ENCODE data around the gene VRK1.
"Not testable (repeated sequence)": the region's sequence is repeated elsewhere in the genome, so short reads cannot be mapped to it uniquely, and the experiment has no call there.

VRK1 gene

DNA sequence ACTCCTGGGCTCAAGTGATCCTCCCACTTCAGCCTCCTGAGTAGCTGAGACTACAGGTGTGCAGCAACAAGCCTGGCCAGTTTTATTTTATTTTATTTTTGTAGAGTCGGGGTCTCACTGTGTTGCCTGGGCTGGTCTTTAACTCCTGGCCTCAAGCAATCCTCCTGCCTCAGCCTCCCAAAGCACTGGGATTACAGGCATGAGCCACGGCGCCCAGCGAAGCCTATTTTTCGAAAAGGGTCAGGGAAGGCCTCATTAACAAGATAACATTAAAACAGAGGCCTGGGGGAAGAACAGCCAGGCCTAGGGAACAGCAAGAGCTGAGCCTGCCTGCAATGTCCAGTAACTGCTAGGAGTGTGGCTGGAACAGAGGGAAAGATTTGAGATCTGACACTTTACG, 36.1 kb upstream of the VRK1 start:
- Histone ChIP-seq H3K9me3 (ENCODE audit: control insufficient read depth in 1 of 2, low read length in 2 of 2) (no peaks in the 10 kb centered on the region), H3K36me3 (ENCODE audit: control insufficient read depth in 1 of 2, insufficient read depth in 2 of 2, low read length in 2 of 2) (no peaks in the 10 kb centered on the region), H3K4me3 (ENCODE audit: low read depth in 1 of 2, low read length in 2 of 2) (no peak overlapping the region), H3K9ac (ENCODE audit: low read depth in 1 of 2, low read length in 2 of 2) (no peak overlapping the region), H3K27me3 (ENCODE audit: control insufficient read depth in 1 of 2, insufficient read depth in 2 of 2, low read length in 2 of 2) (peaks cover 0 to 10% of the 10 kb centered on the region in 2 donors), H3K4me1 (ENCODE audit: control insufficient read depth in 1 of 2, insufficient read depth in 2 of 2, low read length in 2 of 2) (no peaks in the 10 kb centered on the region), H3K27ac (ENCODE audit: low read depth, low read length) (no peak overlapping the region)

DNA sequence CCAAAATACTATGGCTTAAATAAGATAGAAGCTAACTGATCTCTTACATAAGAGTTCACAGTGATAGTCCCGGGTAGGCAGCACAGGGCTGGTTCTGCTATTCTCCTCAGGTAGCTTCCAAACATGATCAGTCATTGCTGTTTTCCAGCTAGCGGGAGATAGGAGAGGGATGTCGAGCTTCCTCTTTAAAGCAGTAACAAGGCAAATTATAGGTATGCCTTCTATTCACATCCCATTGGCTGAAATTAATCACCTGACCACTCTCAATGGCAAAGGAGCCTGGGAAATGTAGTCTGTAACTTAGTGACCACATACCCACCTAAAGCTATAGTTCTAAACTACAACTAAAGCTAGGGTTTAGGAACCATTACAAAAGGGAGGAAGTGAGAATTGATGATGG, 34.5 kb upstream of the VRK1 start:
- Histone ChIP-seq H3K9me3 (ENCODE audit: control insufficient read depth in 1 of 2, low read length in 2 of 2) (no peaks in the 10 kb centered on the region), H3K4me3 (ENCODE audit: low read depth in 1 of 2, low read length in 2 of 2) (no peak overlapping the region), H3K9ac (ENCODE audit: low read depth in 1 of 2, low read length in 2 of 2) (no peak overlapping the region), H3K27ac (ENCODE audit: low read depth, low read length) (no peak overlapping the region), H3K4me1 (ENCODE audit: control insufficient read depth in 1 of 2, insufficient read depth in 2 of 2, low read length in 2 of 2) (no peaks in the 10 kb centered on the region), H3K27me3 (ENCODE audit: control insufficient read depth in 1 of 2, insufficient read depth in 2 of 2, low read length in 2 of 2) (peaks cover 0 to 3% of the 10 kb centered on the region in 2 donors), H3K36me3 (ENCODE audit: control insufficient read depth in 1 of 2, insufficient read depth in 2 of 2, low read length in 2 of 2) (no peaks in the 10 kb centered on the region)

DNA sequence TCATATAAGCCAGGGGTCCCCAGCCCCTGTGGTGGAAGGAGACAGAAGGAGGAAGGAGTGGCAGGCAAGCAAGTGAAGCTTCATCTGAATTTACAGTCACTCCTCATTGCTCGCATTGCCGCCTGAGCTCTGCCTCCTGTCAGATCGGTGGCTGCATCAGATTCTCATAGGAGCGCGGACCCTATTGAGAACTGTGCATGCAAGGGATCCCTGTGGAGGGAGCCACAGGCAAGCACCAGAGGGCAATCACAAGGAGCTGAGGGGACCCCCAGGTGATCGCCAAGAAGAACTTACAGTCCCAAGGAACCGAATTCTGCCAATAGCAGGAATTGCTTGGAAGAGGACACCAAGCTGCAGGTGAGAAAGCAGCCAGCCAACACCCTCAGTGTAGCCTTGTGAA, 33.2 kb upstream of the VRK1 start:
- H3K4me1 ChIP-seq (ENCODE audit: control insufficient read depth in 1 of 2, insufficient read depth in 2 of 2, low read length in 2 of 2), result no peaks in the 10 kb centered on the region
- no peaks in the 10 kb centered on the region for H3K9me3 ChIP-seq (ENCODE audit: control insufficient read depth in 1 of 2, low read length in 2 of 2)
- no peak overlapping the region for H3K27ac ChIP-seq (ENCODE audit: low read depth, low read length)
- H3K27me3 ChIP-seq (ENCODE audit: control insufficient read depth in 1 of 2, insufficient read depth in 2 of 2, low read length in 2 of 2), result no peaks in the 10 kb centered on the region
- H3K9ac ChIP-seq (ENCODE audit: low read depth in 1 of 2, low read length in 2 of 2), result no peak overlapping the region
- H3K36me3 ChIP-seq (ENCODE audit: control insufficient read depth in 1 of 2, insufficient read depth in 2 of 2, low read length in 2 of 2), result no peaks in the 10 kb centered on the region
- no peak overlapping the region for H3K4me3 ChIP-seq (ENCODE audit: low read depth in 1 of 2, low read length in 2 of 2)

DNA sequence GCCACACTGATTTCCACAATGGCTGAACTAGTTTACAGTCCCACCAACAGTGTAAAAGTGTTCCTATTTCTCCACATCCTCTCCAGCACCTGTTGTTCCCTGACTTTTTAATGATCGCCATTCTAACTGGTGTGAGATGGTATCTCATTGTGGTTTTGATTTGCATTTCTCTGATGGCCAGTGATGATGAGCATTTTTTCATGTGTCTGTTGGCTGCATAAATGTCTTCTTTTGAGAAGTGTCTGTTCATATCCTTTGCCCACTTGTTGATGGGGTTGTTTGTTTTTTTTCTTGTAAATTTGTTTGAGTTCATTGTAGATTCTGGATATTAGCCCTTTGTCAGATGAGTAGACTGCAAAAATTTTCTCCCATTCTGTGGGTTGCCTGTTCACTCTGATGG, 32.0 kb upstream of the VRK1 start:
- not testable (repeated sequence) for H3K36me3 ChIP-seq (ENCODE audit: control insufficient read depth in 1 of 2, insufficient read depth in 2 of 2, low read length in 2 of 2); H3K9me3 ChIP-seq (ENCODE audit: control insufficient read depth in 1 of 2, low read length in 2 of 2); H3K4me3 ChIP-seq (ENCODE audit: low read depth in 1 of 2, low read length in 2 of 2); H3K4me1 ChIP-seq (ENCODE audit: control insufficient read depth in 1 of 2, insufficient read depth in 2 of 2, low read length in 2 of 2); H3K27ac ChIP-seq (ENCODE audit: low read depth, low read length); H3K27me3 ChIP-seq (ENCODE audit: control insufficient read depth in 1 of 2, insufficient read depth in 2 of 2, low read length in 2 of 2); H3K9ac ChIP-seq (ENCODE audit: low read depth in 1 of 2, low read length in 2 of 2)

DNA sequence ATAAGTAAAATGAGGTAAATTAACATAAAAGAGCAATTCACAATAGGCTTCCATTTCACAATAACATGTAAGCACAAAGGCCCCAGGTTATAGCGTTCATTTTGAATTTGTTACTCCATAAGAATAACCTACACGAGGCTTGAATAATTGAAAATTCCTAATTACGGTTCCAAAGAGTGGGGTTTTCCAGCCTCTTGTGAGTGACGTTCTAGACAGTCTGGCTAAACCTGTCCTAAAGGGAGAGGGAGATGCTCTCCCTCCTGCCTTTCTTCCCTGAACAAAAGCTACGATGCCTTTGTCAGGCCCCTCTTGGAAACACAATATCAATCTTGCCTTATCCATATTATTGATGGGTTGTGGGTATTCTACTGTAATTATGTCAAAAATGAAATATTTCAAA, 24.3 kb upstream of the VRK1 start:
- Histone ChIP-seq H3K4me1 (ENCODE audit: control insufficient read depth in 1 of 2, insufficient read depth in 2 of 2, low read length in 2 of 2) (no peaks in the 10 kb centered on the region), H3K9me3 (ENCODE audit: control insufficient read depth in 1 of 2, low read length in 2 of 2) (no peaks in the 10 kb centered on the region), H3K4me3 (ENCODE audit: low read depth in 1 of 2, low read length in 2 of 2) (no peak overlapping the region), H3K9ac (ENCODE audit: low read depth in 1 of 2, low read length in 2 of 2) (no peak overlapping the region), H3K27ac (ENCODE audit: low read depth, low read length) (no peak overlapping the region), H3K36me3 (ENCODE audit: control insufficient read depth in 1 of 2, insufficient read depth in 2 of 2, low read length in 2 of 2) (no peaks in the 10 kb centered on the region), H3K27me3 (ENCODE audit: control insufficient read depth in 1 of 2, insufficient read depth in 2 of 2, low read length in 2 of 2) (peaks cover 0 to 4% of the 10 kb centered on the region in 2 donors)

DNA sequence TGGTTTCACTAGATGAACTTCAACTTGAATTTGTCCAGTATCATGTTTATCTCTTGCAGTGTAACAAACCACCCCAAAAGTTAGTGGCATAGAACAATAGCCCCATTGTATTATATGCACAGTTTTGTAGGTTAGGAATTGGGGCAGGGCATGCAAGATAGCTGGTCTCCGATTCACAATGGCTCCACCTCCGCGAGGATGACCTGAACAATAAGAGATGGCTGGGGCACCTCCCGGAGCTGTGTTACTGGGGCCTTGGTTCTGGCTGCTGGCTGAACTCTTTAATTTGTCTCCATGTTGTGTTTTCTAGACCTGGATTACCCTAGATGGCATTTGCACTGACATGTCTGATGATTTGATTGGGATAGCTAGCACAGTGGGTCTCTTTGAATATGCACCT, 20.4 kb upstream of the VRK1 start:
- Histone ChIP-seq H3K9me3 (ENCODE audit: control insufficient read depth in 1 of 2, low read length in 2 of 2) (no peaks in the 10 kb centered on the region), H3K9ac (ENCODE audit: low read depth in 1 of 2, low read length in 2 of 2) (no peak overlapping the region), H3K36me3 (ENCODE audit: control insufficient read depth in 1 of 2, insufficient read depth in 2 of 2, low read length in 2 of 2) (no peaks in the 10 kb centered on the region), H3K4me3 (ENCODE audit: low read depth in 1 of 2, low read length in 2 of 2) (no peak overlapping the region), H3K27ac (ENCODE audit: low read depth, low read length) (no peak overlapping the region), H3K4me1 (ENCODE audit: control insufficient read depth in 1 of 2, insufficient read depth in 2 of 2, low read length in 2 of 2) (no peaks in the 10 kb centered on the region), H3K27me3 (ENCODE audit: control insufficient read depth in 1 of 2, insufficient read depth in 2 of 2, low read length in 2 of 2) (peaks cover 0 to 5% of the 10 kb centered on the region in 2 donors)

DNA sequence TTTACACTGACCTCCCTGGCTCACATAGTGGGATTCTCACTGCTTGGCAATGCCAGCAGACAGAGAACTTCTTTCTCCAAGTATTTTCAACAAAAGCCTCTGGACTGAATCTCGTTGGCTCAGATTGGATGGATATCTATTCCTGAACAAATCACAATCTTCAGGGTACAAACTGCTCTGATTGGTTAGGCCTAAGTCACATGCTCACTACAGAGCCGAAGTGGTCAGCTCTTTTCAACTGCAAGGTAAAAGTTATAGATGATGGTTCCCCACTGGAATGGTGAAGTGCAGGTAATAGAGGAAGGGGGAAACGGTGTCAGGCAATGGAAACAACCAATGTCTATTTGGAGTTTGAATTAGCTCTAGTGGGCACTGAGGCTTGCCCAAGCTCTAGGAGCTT, 16.7 kb upstream of the VRK1 start:
- Histone ChIP-seq H3K4me3 (ENCODE audit: low read depth in 1 of 2, low read length in 2 of 2) (no peak overlapping the region), H3K4me1 (ENCODE audit: control insufficient read depth in 1 of 2, insufficient read depth in 2 of 2, low read length in 2 of 2) (no peaks in the 10 kb centered on the region), H3K9me3 (ENCODE audit: control insufficient read depth in 1 of 2, low read length in 2 of 2) (no peaks in the 10 kb centered on the region), H3K27me3 (ENCODE audit: control insufficient read depth in 1 of 2, insufficient read depth in 2 of 2, low read length in 2 of 2) (peaks cover 0 to 5% of the 10 kb centered on the region in 2 donors), H3K27ac (ENCODE audit: low read depth, low read length) (no peak overlapping the region), H3K9ac (ENCODE audit: low read depth in 1 of 2, low read length in 2 of 2) (no peak overlapping the region), H3K36me3 (ENCODE audit: control insufficient read depth in 1 of 2, insufficient read depth in 2 of 2, low read length in 2 of 2) (no peaks in the 10 kb centered on the region)

DNA sequence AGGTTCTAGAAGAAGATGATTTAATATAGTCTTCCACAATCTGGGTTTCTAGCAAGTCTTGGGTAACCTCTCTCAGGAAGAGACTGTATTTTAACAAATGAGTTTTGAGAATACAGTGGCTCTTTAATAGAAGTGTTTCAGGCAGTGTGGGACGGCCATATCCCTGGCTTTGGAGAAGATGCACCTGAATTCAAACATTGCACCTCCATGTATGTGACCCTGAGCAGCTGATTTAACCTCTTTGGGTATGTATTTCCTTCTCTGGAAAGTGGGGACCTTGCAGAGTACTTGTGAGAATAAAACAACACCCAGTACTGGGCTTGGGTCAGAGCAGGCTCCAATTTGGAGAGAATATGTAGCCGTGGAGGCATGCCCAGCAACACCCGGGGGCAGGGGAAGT, 15.8 kb upstream of the VRK1 start:
- Histone ChIP-seq H3K9ac (ENCODE audit: low read depth in 1 of 2, low read length in 2 of 2) (no peak overlapping the region), H3K27ac (ENCODE audit: low read depth, low read length) (no peak overlapping the region), H3K4me1 (ENCODE audit: control insufficient read depth in 1 of 2, insufficient read depth in 2 of 2, low read length in 2 of 2) (no peaks in the 10 kb centered on the region), H3K4me3 (ENCODE audit: low read depth in 1 of 2, low read length in 2 of 2) (no peak overlapping the region), H3K9me3 (ENCODE audit: control insufficient read depth in 1 of 2, low read length in 2 of 2) (no peaks in the 10 kb centered on the region), H3K36me3 (ENCODE audit: control insufficient read depth in 1 of 2, insufficient read depth in 2 of 2, low read length in 2 of 2) (no peaks in the 10 kb centered on the region), H3K27me3 (ENCODE audit: control insufficient read depth in 1 of 2, insufficient read depth in 2 of 2, low read length in 2 of 2) (peaks cover 0 to 5% of the 10 kb centered on the region in 2 donors)

DNA sequence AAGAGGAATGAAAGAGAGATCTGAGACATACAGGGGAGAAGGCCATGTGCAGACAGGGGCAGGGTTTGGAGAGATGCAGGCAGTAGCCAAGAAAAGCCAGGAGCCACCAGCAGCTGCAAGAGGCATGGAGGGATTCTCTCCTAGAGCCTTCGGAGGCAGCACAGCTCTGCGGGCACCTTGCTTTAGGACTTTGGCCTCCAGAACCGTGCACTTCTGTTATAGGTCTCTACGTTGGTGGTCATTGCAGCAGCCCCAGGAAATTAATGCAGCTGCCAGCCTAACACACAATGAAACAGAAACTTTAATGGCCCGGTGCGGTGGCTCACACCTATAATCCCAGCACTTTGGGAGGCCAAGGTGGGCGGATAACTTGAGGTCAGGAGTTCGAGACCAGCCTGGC, 14.7 kb upstream of the VRK1 start:
- Histone ChIP-seq H3K36me3 (ENCODE audit: control insufficient read depth in 1 of 2, insufficient read depth in 2 of 2, low read length in 2 of 2) (no peaks in the 10 kb centered on the region), H3K27me3 (ENCODE audit: control insufficient read depth in 1 of 2, insufficient read depth in 2 of 2, low read length in 2 of 2) (peaks cover 0 to 5% of the 10 kb centered on the region in 2 donors), H3K27ac (ENCODE audit: low read depth, low read length) (no peak overlapping the region), H3K4me1 (ENCODE audit: control insufficient read depth in 1 of 2, insufficient read depth in 2 of 2, low read length in 2 of 2) (no peaks in the 10 kb centered on the region), H3K4me3 (ENCODE audit: low read depth in 1 of 2, low read length in 2 of 2) (no peak overlapping the region), H3K9me3 (ENCODE audit: control insufficient read depth in 1 of 2, low read length in 2 of 2) (no peaks in the 10 kb centered on the region), H3K9ac (ENCODE audit: low read depth in 1 of 2, low read length in 2 of 2) (no peak overlapping the region)

DNA sequence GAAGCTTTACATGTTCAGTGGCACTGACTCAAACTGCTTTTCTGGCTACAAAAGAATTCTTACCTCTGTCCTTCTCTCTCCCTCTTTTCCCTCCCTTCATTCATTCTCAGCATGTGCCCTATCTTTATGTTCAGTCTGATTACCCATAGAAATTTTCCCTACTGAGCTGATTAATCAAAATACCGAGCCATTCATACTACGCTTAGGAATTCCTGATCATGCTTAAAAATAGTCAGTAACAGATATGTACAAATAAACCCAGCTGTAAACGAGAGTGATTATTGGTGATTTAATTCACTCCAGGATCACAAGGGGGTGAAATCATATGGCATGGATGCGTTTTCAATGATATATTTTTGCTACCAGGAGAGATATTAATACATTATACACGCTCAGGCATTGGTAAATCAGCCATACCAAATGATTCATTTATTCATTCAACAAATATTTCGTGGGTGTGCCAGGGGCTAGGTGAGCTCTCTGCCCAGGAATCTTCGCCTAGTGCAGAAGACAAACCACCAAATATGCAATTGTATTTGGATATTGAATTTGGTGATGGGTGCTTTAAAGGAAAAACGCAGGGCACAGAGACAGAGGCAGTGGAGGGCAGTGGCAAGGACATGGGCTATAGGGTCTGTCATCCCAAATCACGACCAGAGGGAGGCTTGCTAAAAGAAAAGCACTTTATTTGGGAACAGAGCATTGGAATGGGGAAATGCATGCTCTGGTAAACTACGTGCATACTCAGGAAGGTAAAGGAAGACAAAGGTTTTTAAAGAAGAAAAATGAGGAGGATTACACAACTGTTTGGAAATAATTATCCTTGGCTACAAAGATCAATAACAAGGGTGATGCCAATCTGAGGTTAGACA, 13.9 kb upstream of the VRK1 start:
- Histone ChIP-seq H3K9me3 (ENCODE audit: control insufficient read depth in 1 of 2, low read length in 2 of 2) (no peaks in the 10 kb centered on the region), H3K27me3 (ENCODE audit: control insufficient read depth in 1 of 2, insufficient read depth in 2 of 2, low read length in 2 of 2) (peaks cover 0 to 5% of the 10 kb centered on the region in 2 donors), H3K4me3 (ENCODE audit: low read depth in 1 of 2, low read length in 2 of 2) (no peak overlapping the region), H3K9ac (ENCODE audit: low read depth in 1 of 2, low read length in 2 of 2) (no peak overlapping the region), H3K27ac (ENCODE audit: low read depth, low read length) (no peak overlapping the region), H3K36me3 (ENCODE audit: control insufficient read depth in 1 of 2, insufficient read depth in 2 of 2, low read length in 2 of 2) (no peaks in the 10 kb centered on the region), H3K4me1 (ENCODE audit: control insufficient read depth in 1 of 2, insufficient read depth in 2 of 2, low read length in 2 of 2) (no peaks in the 10 kb centered on the region)
